GM10266 (cell line): Measurements from ENCODE around the gene DOK6.

Experiments used
- DNase-seq: peaks from one replicate; pipeline ENCODE4 v3.0.0; 2012; ENCODE audit errors: extremely low spot score
- CTCF ChIP-seq: IDR thresholded peaks from 2 replicates; pipeline ENCODE4 v1.5.1; 2012; ENCODE audit warnings: mild to moderate bottlenecking, low read depth; ENCODE audit not compliant: control insufficient read depth, insufficient read depth; ENCODE audit errors: missing control alignments

Gene DOK6

GRCh38 chr18:69747388-69747787 lies 346.7 kb downstream of the DOK6 start:
- TF ChIP-seq CTCF, result no peak
- no peak for DNase-seq

- TF ChIP-seq CTCF, result no peak
- DNase-seq, result no peak
Observed at GRCh38 chr18:69752737-69753380, 352.2 kb downstream of the DOK6 start.

- DNase-seq, result no peak
- no peak for TF ChIP-seq CTCF
Observed at GRCh38 chr18:69754108-69754507, 353.4 kb downstream of the DOK6 start.

GRCh38 chr18:69755041-69755440 lies 354.4 kb downstream of the DOK6 start:
- no peak for TF ChIP-seq CTCF
- DNase-seq, result no peak

GRCh38 chr18:69755856-69756496 lies 355.3 kb downstream of the DOK6 start:
- DNase-seq, result no peak
- no peak for TF ChIP-seq CTCF

GRCh38 chr18:69757733-69758132 lies 357.0 kb downstream of the DOK6 start:
- DNase-seq, result no peak
- TF ChIP-seq CTCF, result no peak

- TF ChIP-seq CTCF, result no peak
- no peak for DNase-seq
Observed at GRCh38 chr18:69758458-69758857, 357.8 kb downstream of the DOK6 start.
